ENCODE measurements around the gene CAMTA1. TPM values are rescaled to one million over a fixed set of nuclear protein-coding genes. Genes with fewer than 3 reads are reported as not detected.

CAMTA1 gene
- total RNA-seq, 1 donor: 71.6 TPM

GRCh38 chr1:7721940-7722669, 936.9 kb downstream of the CAMTA1 start:
- H3K27me3 ChIP-seq (ENCODE audit: insufficient read depth, low read length): no peaks in the 10 kb centered on the region
- peaks cover 5% of the 10 kb centered on the region for H3K4me1 ChIP-seq (ENCODE audit: insufficient read depth, low read length)
- no peak overlapping the region for H3K4me3 ChIP-seq (ENCODE audit: low read length)
- no peaks in the 10 kb centered on the region for H3K9me3 ChIP-seq (ENCODE audit: low read depth, low read length)

- Histone ChIP-seq H3K9me3 (ENCODE audit: low read depth, low read length) (no peaks in the 10 kb centered on the region), H3K4me1 (ENCODE audit: insufficient read depth, low read length) (peaks cover 5% of the 10 kb centered on the region), H3K27me3 (ENCODE audit: insufficient read depth, low read length) (no peaks in the 10 kb centered on the region), H3K4me3 (ENCODE audit: low read length) (no peak overlapping the region)
Measured at GRCh38 chr1:7722670-7723012, 937.4 kb downstream of the CAMTA1 start.

GRCh38 chr1:7726623-7727022, 941.4 kb downstream of the CAMTA1 start:
- H3K4me3 ChIP-seq (ENCODE audit: low read length): no peak overlapping the region
- no peaks in the 10 kb centered on the region for H3K27me3 ChIP-seq (ENCODE audit: insufficient read depth, low read length)
- no peaks in the 10 kb centered on the region for H3K9me3 ChIP-seq (ENCODE audit: low read depth, low read length)
- peaks cover 15% of the 10 kb centered on the region for H3K4me1 ChIP-seq (ENCODE audit: insufficient read depth, low read length)

- Histone ChIP-seq H3K27me3 (ENCODE audit: insufficient read depth, low read length) (no peaks in the 10 kb centered on the region), H3K9me3 (ENCODE audit: low read depth, low read length) (no peaks in the 10 kb centered on the region), H3K4me1 (ENCODE audit: insufficient read depth, low read length) (peaks cover 15% of the 10 kb centered on the region), H3K4me3 (ENCODE audit: low read length) (no peak overlapping the region)
Measured at GRCh38 chr1:7727809-7728471, 942.7 kb downstream of the CAMTA1 start.

- H3K4me1 ChIP-seq (ENCODE audit: insufficient read depth, low read length): peaks cover 15% of the 10 kb centered on the region
- H3K9me3 ChIP-seq (ENCODE audit: low read depth, low read length): no peaks in the 10 kb centered on the region
- H3K27me3 ChIP-seq (ENCODE audit: insufficient read depth, low read length): no peaks in the 10 kb centered on the region
- H3K4me3 ChIP-seq (ENCODE audit: low read length): no peak overlapping the region
Measured at GRCh38 chr1:7729761-7730160, 944.5 kb downstream of the CAMTA1 start.

- Histone ChIP-seq H3K27me3 (ENCODE audit: insufficient read depth, low read length) (no peaks in the 10 kb centered on the region), H3K9me3 (ENCODE audit: low read depth, low read length) (no peaks in the 10 kb centered on the region), H3K4me3 (ENCODE audit: low read length) (no peak overlapping the region), H3K4me1 (ENCODE audit: insufficient read depth, low read length) (peaks cover 10% of the 10 kb centered on the region)
Measured at GRCh38 chr1:7732331-7732730, 947.1 kb downstream of the CAMTA1 start.

- Histone ChIP-seq H3K4me3 (ENCODE audit: low read length) (no peak overlapping the region), H3K9me3 (ENCODE audit: low read depth, low read length) (no peaks in the 10 kb centered on the region), H3K4me1 (ENCODE audit: insufficient read depth, low read length) (peaks cover 10% of the 10 kb centered on the region), H3K27me3 (ENCODE audit: insufficient read depth, low read length) (no peaks in the 10 kb centered on the region)
Measured at GRCh38 chr1:7733276-7733675, 948.0 kb downstream of the CAMTA1 start.

GRCh38 chr1:7738044-7738443, 952.8 kb downstream of the CAMTA1 start:
- Histone ChIP-seq H3K4me1 (ENCODE audit: insufficient read depth, low read length) (no peaks in the 10 kb centered on the region), H3K27me3 (ENCODE audit: insufficient read depth, low read length) (no peaks in the 10 kb centered on the region), H3K9me3 (ENCODE audit: low read depth, low read length) (no peaks in the 10 kb centered on the region), H3K4me3 (ENCODE audit: low read length) (no peak overlapping the region)

GRCh38 chr1:7743346-7743745, 958.1 kb downstream of the CAMTA1 start:
- Histone ChIP-seq H3K9me3 (ENCODE audit: low read depth, low read length) (no peaks in the 10 kb centered on the region), H3K4me3 (ENCODE audit: low read length) (no peak overlapping the region), H3K4me1 (ENCODE audit: insufficient read depth, low read length) (no peaks in the 10 kb centered on the region), H3K27me3 (ENCODE audit: insufficient read depth, low read length) (no peaks in the 10 kb centered on the region)

GRCh38 chr1:7744882-7745281, 959.6 kb downstream of the CAMTA1 start:
- Histone ChIP-seq H3K9me3 (ENCODE audit: low read depth, low read length) (no peaks in the 10 kb centered on the region), H3K27me3 (ENCODE audit: insufficient read depth, low read length) (no peaks in the 10 kb centered on the region), H3K4me3 (ENCODE audit: low read length) (no peak overlapping the region), H3K4me1 (ENCODE audit: insufficient read depth, low read length) (no peaks in the 10 kb centered on the region)

- Histone ChIP-seq H3K9me3 (ENCODE audit: low read depth, low read length) (no peaks in the 10 kb centered on the region), H3K4me3 (ENCODE audit: low read length) (no peak overlapping the region), H3K27me3 (ENCODE audit: insufficient read depth, low read length) (no peaks in the 10 kb centered on the region), H3K4me1 (ENCODE audit: insufficient read depth, low read length) (no peaks in the 10 kb centered on the region)
Measured at GRCh38 chr1:7745783-7746182, 960.5 kb downstream of the CAMTA1 start.

GRCh38 chr1:7747605-7748004, 962.4 kb downstream of the CAMTA1 start:
- Histone ChIP-seq H3K4me3 (ENCODE audit: low read length) (no peak overlapping the region), H3K9me3 (ENCODE audit: low read depth, low read length) (no peaks in the 10 kb centered on the region), H3K27me3 (ENCODE audit: insufficient read depth, low read length) (no peaks in the 10 kb centered on the region), H3K4me1 (ENCODE audit: insufficient read depth, low read length) (peaks cover 3% of the 10 kb centered on the region)

GRCh38 chr1:7749126-7749525, 963.9 kb downstream of the CAMTA1 start:
- H3K4me1 ChIP-seq (ENCODE audit: insufficient read depth, low read length): peaks cover 15% of the 10 kb centered on the region
- no peaks in the 10 kb centered on the region for H3K27me3 ChIP-seq (ENCODE audit: insufficient read depth, low read length)
- no peaks in the 10 kb centered on the region for H3K9me3 ChIP-seq (ENCODE audit: low read depth, low read length)
- H3K4me3 ChIP-seq (ENCODE audit: low read length): no peak overlapping the region

- no peaks in the 10 kb centered on the region for H3K9me3 ChIP-seq (ENCODE audit: low read depth, low read length)
- H3K4me1 ChIP-seq (ENCODE audit: insufficient read depth, low read length): peaks cover 16% of the 10 kb centered on the region
- no peak overlapping the region for H3K4me3 ChIP-seq (ENCODE audit: low read length)
- H3K27me3 ChIP-seq (ENCODE audit: insufficient read depth, low read length): no peaks in the 10 kb centered on the region
Measured at GRCh38 chr1:7751174-7751573, 965.9 kb downstream of the CAMTA1 start.

- H3K4me1 ChIP-seq (ENCODE audit: insufficient read depth, low read length): peaks cover 16% of the 10 kb centered on the region
- no peak overlapping the region for H3K4me3 ChIP-seq (ENCODE audit: low read length)
- H3K9me3 ChIP-seq (ENCODE audit: low read depth, low read length): no peaks in the 10 kb centered on the region
- H3K27me3 ChIP-seq (ENCODE audit: insufficient read depth, low read length): no peaks in the 10 kb centered on the region
Measured at GRCh38 chr1:7752512-7753417, 967.5 kb downstream of the CAMTA1 start.
